Measurements from ENCODE around the gene SNTA1.
"Not testable (repeated sequence)": the region's sequence is repeated elsewhere in the genome, so short reads cannot be mapped to it uniquely, and the experiment has no call there.

Gene SNTA1

DNA sequence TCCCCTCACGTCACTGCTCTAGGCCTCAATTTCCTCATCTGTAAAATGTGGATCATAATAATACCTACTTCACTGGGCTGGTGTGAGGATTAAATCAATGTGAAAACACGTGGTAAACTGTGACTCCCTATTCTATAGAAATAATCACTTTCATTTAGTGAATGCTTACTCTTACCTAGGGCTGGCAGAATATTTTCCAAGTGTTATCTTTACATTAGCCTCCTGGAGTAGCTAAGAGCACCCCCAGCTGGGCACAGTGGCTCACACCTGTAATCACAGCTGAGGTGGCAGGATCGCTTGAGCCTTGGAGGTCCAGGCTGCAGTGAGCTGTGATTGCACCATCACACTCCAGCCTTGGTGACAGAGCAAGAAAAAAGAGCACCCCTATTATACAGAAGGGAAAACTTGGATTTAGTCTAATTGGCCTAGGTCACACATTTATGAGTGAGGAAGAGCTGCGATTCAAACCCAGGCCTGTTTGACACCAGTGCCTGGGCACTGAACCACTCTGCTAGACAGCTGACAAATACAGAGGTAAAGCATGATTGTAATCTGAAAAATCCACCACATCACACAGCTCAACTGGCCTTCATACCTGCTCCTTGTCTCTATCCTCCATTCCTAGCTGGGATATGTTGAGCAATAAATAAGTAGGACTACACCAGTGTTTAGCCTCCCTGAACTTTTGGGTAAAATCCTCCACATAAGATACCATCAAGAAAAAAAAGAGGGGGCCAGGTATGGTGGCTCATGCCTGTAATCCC is 1.4 kb upstream of the SNTA1 start:
- DNase-seq (ENCODE audit: low spot score): no peak

DNA sequence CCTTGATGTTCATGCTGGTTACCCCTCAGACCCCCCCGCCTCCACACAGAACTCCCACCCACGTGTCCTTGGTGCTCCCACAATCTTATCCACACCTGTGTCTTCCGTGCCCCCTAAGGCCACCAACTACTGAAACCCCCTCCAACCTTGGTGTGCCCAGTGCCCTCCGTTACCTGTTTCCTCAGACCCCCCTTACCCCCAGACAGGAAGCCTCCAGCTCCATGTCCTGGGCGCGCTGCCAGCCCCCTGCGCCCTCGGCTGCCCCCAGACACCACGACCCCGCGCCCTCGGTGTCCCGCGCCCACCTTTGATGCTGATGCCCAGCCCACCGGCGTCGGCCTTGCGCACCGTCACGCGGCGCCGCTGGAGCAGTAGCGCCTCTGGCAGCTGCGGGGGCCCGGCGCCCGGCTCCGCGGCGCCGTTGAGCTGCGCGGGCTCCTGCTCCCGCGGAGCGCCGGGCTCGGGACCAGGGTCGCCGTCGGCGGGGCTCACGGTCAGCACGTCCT is 504 bp downstream of the SNTA1 start:
- DNase-seq (ENCODE audit: low spot score): no peak

More for the DNA sequence above, 1.4 kb upstream of the SNTA1 start:
- TF ChIP-seq, protein P1, sequence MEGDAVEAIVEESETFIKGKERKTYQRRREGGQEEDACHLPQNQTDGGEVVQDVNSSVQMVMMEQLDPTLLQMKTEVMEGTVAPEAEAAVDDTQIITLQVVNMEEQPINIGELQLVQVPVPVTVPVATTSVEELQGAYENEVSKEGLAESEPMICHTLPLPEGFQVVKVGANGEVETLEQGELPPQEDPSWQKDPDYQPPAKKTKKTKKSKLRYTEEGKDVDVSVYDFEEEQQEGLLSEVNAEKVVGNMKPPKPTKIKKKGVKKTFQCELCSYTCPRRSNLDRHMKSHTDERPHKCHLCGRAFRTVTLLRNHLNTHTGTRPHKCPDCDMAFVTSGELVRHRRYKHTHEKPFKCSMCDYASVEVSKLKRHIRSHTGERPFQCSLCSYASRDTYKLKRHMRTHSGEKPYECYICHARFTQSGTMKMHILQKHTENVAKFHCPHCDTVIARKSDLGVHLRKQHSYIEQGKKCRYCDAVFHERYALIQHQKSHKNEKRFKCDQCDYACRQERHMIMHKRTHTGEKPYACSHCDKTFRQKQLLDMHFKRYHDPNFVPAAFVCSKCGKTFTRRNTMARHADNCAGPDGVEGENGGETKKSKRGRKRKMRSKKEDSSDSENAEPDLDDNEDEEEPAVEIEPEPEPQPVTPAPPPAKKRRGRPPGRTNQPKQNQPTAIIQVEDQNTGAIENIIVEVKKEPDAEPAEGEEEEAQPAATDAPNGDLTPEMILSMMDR (IDR thresholded peaks at IDR 0.05; ENCODE audit: extremely low read depth, missing control alignments): peak; percentile 29

DNA sequence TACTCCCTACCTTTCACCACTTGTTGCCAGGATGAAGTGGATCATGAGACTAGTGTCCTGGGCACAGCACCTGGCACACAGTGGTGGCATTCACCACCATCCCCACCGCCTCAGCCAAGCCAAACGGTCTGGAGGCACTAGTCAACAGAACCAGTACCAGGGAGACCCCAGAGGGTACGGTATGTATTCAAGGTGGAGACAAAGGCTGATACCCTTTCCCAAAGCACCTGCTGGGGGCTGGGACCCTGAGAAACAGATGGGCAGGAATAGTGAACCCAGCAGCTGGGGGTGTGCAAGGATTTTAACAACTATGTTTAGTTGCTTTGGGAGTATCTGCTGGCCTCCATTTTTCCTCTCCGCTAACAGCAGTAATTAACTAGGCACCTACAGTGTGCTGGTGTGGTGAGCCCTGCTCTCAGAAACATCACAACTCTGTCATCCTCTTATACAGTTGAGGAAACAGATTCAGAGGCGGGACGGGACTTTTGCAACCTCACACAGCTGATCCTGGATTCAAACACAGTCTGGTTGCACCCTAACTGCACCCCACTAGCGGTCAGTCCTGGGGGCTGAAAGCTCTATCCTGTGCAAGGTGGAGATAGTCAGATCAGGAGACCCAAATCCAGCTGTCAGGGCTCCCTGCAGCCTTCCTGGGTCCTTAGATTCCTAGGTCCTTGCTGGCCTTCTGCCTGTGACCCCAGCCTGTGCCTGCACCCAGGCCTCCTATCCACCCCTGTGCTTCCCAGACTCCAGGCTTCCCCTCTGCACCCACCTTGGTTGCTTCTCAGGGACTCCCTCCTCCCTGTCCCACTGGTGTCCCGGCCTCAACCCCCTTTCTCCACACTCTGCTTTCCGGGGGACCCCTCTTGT is 1.2 kb downstream of the SNTA1 start:
- TF ChIP-seq, protein P1 (IDR thresholded peaks at IDR 0.05; ENCODE audit: extremely low read depth, missing control alignments): no peak
- no peak for DNase-seq (ENCODE audit: low spot score)

More for the DNA sequence above, 504 bp downstream of the SNTA1 start:
- TF ChIP-seq, protein P1 (IDR thresholded peaks at IDR 0.05; ENCODE audit: extremely low read depth, missing control alignments): no peak

DNA sequence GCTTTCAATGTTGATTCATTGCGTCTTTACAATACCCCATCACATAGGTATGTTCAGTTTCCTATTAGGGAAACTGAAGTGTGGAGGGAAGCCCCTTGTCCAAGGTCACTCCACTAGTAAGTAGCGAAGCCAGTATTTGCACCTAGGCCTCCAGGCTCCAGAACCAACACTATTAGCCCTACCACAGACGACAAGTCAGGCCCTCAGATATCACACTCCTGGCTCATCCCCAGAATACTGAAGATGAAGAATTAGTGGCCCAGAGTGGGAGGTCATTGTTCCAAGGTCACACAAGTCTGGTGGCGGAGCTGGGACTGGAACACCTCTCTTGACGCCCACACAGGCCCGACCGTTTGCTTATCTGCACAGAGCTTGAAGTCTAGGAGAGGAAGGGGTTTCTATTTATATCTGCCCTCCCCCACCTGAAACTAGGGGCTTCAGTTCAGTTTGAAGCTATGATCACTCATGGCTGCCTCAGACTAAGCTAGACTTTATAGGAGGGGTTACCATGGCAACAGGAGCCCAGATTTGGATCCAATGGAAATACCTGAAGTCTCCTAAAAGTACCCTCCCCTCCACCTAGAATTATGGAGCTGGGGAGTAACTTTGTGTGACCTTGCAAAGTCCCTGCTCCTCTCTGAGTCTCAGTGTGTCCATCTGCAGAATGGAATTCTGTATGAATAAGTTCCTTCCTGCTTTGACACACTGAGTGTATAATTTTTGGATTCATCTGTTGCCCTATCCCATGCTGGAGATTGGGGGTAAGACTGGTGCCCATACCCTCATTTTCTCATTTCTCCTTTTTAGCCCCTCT is 2.2 kb downstream of the SNTA1 start:
- TF ChIP-seq, protein P1 (IDR thresholded peaks at IDR 0.05; ENCODE audit: extremely low read depth, missing control alignments): no peak
- no peak for DNase-seq (ENCODE audit: low spot score)

DNA sequence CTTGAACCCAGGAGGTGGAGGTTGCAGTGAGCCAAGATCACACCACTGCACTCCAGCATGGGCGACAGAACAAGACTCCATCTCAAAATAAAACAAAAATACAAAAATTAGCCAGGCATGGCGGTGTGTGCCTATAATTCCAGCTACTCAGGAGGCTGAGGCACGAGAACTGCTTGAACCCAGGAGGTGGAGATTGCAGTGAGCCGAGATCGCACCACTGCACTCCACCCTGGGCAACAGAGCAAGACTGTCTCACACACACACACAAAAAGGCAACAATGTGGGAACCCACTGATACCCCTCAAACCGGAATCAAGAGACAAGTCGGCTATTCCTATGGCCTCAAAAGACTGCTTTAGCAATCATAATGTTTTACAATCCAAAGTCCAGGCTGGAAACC is 3.0 kb downstream of the SNTA1 start:
- DNase-seq (ENCODE audit: low spot score): not testable (repeated sequence)

DNA sequence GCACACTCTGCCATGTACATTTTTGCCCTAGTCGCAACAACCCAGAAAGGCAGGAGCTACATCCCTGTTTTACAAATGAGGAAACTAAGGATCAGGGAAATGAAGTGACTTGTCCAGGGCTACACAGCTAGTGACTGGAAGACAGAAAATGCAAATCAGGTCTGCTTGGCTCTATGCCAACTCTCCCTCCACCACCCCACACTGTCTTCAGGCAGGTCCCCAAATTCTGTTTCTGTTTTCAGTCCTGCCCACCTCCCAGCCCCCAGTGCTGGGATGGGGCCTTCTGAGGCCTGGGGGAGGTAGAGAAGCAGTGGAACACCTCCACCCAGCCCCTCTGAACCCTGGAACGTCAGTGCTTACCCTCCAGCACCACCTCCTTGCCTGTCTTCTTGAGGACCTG is 5.1 kb downstream of the SNTA1 start:
- TF ChIP-seq, protein P1 (IDR thresholded peaks at IDR 0.05; ENCODE audit: extremely low read depth, missing control alignments): no peak
- no peak for DNase-seq (ENCODE audit: low spot score)

DNA sequence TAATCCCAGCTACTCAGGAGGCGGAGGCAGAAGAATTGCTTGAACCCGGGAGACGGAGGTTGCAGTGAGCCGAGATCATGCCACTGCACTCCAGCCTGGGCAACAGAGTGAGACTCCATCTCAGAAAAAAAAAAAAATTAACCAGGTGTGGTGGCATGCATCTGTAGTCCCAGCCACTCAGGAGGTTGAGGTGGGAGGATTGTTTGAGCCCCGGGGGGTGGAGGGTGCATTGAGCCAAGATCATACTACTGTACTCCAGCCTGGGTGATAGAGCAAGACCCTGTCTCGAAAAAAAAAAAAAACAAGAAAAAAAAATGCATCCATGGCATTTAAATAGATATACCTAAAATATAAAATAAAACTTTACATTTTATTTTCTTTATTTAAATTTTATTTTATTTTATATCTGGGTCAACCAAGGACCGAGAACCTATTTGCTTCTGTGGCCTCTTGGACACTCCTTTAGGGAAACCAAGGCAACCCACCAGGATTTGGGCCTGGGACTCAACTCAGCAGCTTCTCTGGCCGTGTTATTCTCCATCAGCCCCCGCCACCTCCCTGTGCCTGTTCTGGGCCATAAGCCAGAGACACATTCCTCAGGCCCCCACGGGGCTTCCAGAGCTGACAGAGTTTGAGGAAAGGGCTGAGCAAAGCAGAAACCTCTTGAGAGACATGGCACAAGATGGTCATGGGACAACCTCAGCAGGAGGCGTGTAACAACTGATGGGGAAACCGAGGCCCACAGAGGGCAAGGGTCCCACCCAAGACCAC is 6.2 kb downstream of the SNTA1 start:
- TF ChIP-seq, protein P1 (IDR thresholded peaks at IDR 0.05; ENCODE audit: extremely low read depth, missing control alignments): no peak

More for the DNA sequence above, 6.2 kb downstream of the SNTA1 start:
- no peak for DNase-seq (ENCODE audit: low spot score)

Data from GM20000 (cell line).